Memory B cell (primary cell): ENCODE data around the gene RXRA.
A peak's percentile ranks its signal among the peaks of the same experiment; 100 is the strongest.
"Not testable (repeated sequence)": the region's sequence is repeated elsewhere in the genome, so short reads cannot be mapped to it uniquely, and the experiment has no call there.

Experiments used
- ATAC-seq: fragments of 150-1000 bp; cut with Tn5 transposase; 2 replicates; pipeline ENCODE4 v1.10.0; 2021; ENCODE audit warnings: low read depth, mild to moderate bottlenecking, moderate library complexity
- DNase-seq, 2 donors: peaks; one replicate each; pipeline ENCODE4 v3.0.0; 2022; ENCODE audit warnings: low spot score in 2 of 2
- H3K27ac Mint-ChIP-seq: one replicate; pipeline ENCODE4 v1.8.0; 2022; ENCODE audit warnings: mild to moderate bottlenecking, moderate library complexity, mixed read lengths
- H3K27me3 Mint-ChIP-seq: one replicate; pipeline ENCODE4 v1.8.0; 2022; ENCODE audit warnings: mixed read lengths
- H3K36me3 Mint-ChIP-seq: one replicate; pipeline ENCODE4 v1.8.0; 2022; ENCODE audit warnings: mild to moderate bottlenecking, mixed read lengths
- H3K4me1 Mint-ChIP-seq: one replicate; pipeline ENCODE4 v1.8.0; 2022; ENCODE audit warnings: mixed read lengths
- H3K4me3 Mint-ChIP-seq: one replicate; pipeline ENCODE4 v1.8.0; 2022; ENCODE audit warnings: mild to moderate bottlenecking, moderate library complexity, mixed read lengths
- H3K9me3 Mint-ChIP-seq: one replicate; pipeline ENCODE4 v1.8.0; 2022; ENCODE audit warnings: mixed read lengths

Gene RXRA

GRCh38 chr9:134298000-134298399, 28.3 kb upstream of the RXRA start:
- Mint-ChIP-seq H3K27me3 (peaks cover 11% of the 10 kb centered on the region), H3K4me3 (no peak overlapping the region), H3K4me1 (peaks cover 6% of the 10 kb centered on the region), H3K9me3 (no peaks in the 10 kb centered on the region), H3K36me3 (no peaks in the 10 kb centered on the region), H3K27ac (no peak overlapping the region)
- ATAC-seq (no peak), DNase-seq (no peak)

- Mint-ChIP-seq H3K36me3 (no peaks in the 10 kb centered on the region), H3K27ac (no peak overlapping the region), H3K27me3 (peaks cover 13% of the 10 kb centered on the region), H3K9me3 (no peaks in the 10 kb centered on the region), H3K4me1 (peaks cover 2% of the 10 kb centered on the region), H3K4me3 (no peak overlapping the region)
- DNase-seq (no peak), ATAC-seq (no peak)
These were observed 27.2 kb upstream of the RXRA start for GRCh38 chr9:134299068-134299467.

GRCh38 chr9:134299883-134300282, 26.4 kb upstream of the RXRA start:
- H3K4me1 Mint-ChIP-seq: peaks cover 2% of the 10 kb centered on the region
- no peak for DNase-seq
- ATAC-seq: no peak
- H3K36me3 Mint-ChIP-seq: no peaks in the 10 kb centered on the region
- H3K27ac Mint-ChIP-seq: no peak overlapping the region
- H3K4me3 Mint-ChIP-seq: no peak overlapping the region
- no peaks in the 10 kb centered on the region for H3K9me3 Mint-ChIP-seq
- peaks cover 13% of the 10 kb centered on the region for H3K27me3 Mint-ChIP-seq

GRCh38 chr9:134301387-134302129, 24.7 kb upstream of the RXRA start:
- Mint-ChIP-seq H3K9me3 (no peaks in the 10 kb centered on the region), H3K27ac (no peak overlapping the region), H3K36me3 (no peaks in the 10 kb centered on the region), H3K27me3 (peaks cover 9% of the 10 kb centered on the region), H3K4me1 (peaks cover 2% of the 10 kb centered on the region), H3K4me3 (no peak overlapping the region)
- DNase-seq (no peak), ATAC-seq (peak; percentile 27)

GRCh38 chr9:134302130-134302817, 24.0 kb upstream of the RXRA start:
- DNase-seq (no peak), ATAC-seq (no peak)
- H3K27me3 Mint-ChIP-seq: peaks cover 9% of the 10 kb centered on the region

GRCh38 chr9:134303601-134304000, 22.7 kb upstream of the RXRA start:
- Mint-ChIP-seq H3K27ac (no peak overlapping the region), H3K4me3 (no peak overlapping the region), H3K36me3 (no peaks in the 10 kb centered on the region), H3K27me3 (peaks cover 4% of the 10 kb centered on the region), H3K4me1 (peaks cover 2% of the 10 kb centered on the region), H3K9me3 (no peaks in the 10 kb centered on the region)
- ATAC-seq (no peak), DNase-seq (no peak)

More at GRCh38 chr9:134302130-134302817, 24.0 kb upstream of the RXRA start:
- Mint-ChIP-seq H3K4me3 (no peak overlapping the region), H3K27ac (no peak overlapping the region), H3K36me3 (no peaks in the 10 kb centered on the region), H3K9me3 (no peaks in the 10 kb centered on the region), H3K4me1 (peaks cover 2% of the 10 kb centered on the region)

- Mint-ChIP-seq H3K4me3 (no peak overlapping the region), H3K9me3 (no peaks in the 10 kb centered on the region), H3K4me1 (peaks cover 2% of the 10 kb centered on the region), H3K27me3 (peaks cover 4% of the 10 kb centered on the region), H3K27ac (no peak overlapping the region), H3K36me3 (no peaks in the 10 kb centered on the region)
- no peak for DNase-seq
- no peak for ATAC-seq
These were observed 22.0 kb upstream of the RXRA start for GRCh38 chr9:134304261-134304660.

GRCh38 chr9:134304690-134305089, 21.6 kb upstream of the RXRA start:
- H3K9me3 Mint-ChIP-seq: no peaks in the 10 kb centered on the region
- H3K4me1 Mint-ChIP-seq: peaks cover 2% of the 10 kb centered on the region
- no peaks in the 10 kb centered on the region for H3K36me3 Mint-ChIP-seq
- ATAC-seq: no peak
- DNase-seq: no peak
- H3K27me3 Mint-ChIP-seq: peaks cover 4% of the 10 kb centered on the region
- no peak overlapping the region for H3K27ac Mint-ChIP-seq
- no peak overlapping the region for H3K4me3 Mint-ChIP-seq

GRCh38 chr9:134305533-134305932, 20.7 kb upstream of the RXRA start:
- H3K27ac Mint-ChIP-seq: no peak overlapping the region
- no peaks in the 10 kb centered on the region for H3K9me3 Mint-ChIP-seq
- peaks cover 2% of the 10 kb centered on the region for H3K4me1 Mint-ChIP-seq
- DNase-seq (no peak), ATAC-seq (no peak)
- no peaks in the 10 kb centered on the region for H3K36me3 Mint-ChIP-seq
- H3K4me3 Mint-ChIP-seq: no peak overlapping the region
- peaks cover 4% of the 10 kb centered on the region for H3K27me3 Mint-ChIP-seq

GRCh38 chr9:134306042-134306441, 20.2 kb upstream of the RXRA start:
- not testable (repeated sequence) for H3K27ac Mint-ChIP-seq, H3K4me3 Mint-ChIP-seq, H3K4me1 Mint-ChIP-seq, H3K36me3 Mint-ChIP-seq, H3K9me3 Mint-ChIP-seq, DNase-seq, ATAC-seq, H3K27me3 Mint-ChIP-seq

GRCh38 chr9:134306636-134307600, 19.3 kb upstream of the RXRA start:
- no peaks in the 10 kb centered on the region for H3K36me3 Mint-ChIP-seq
- peaks cover 2% of the 10 kb centered on the region for H3K9me3 Mint-ChIP-seq
- ATAC-seq (no peak), DNase-seq (no peak)
- H3K4me3 Mint-ChIP-seq: no peak overlapping the region
- no peak overlapping the region for H3K27ac Mint-ChIP-seq
- H3K4me1 Mint-ChIP-seq: no peaks in the 10 kb centered on the region
- peaks cover 4% of the 10 kb centered on the region for H3K27me3 Mint-ChIP-seq

- no peaks in the 10 kb centered on the region for H3K4me1 Mint-ChIP-seq
- no peaks in the 10 kb centered on the region for H3K36me3 Mint-ChIP-seq
- ATAC-seq (no peak), DNase-seq (no peak)
- no peak overlapping the region for H3K27ac Mint-ChIP-seq
- H3K4me3 Mint-ChIP-seq: no peak overlapping the region
- H3K9me3 Mint-ChIP-seq: peaks cover 4% of the 10 kb centered on the region
- H3K27me3 Mint-ChIP-seq: peaks cover 6% of the 10 kb centered on the region
These were observed 18.3 kb upstream of the RXRA start for GRCh38 chr9:134307674-134308638.

GRCh38 chr9:134308639-134309220, 17.5 kb upstream of the RXRA start:
- not testable (repeated sequence) for H3K27ac Mint-ChIP-seq, H3K36me3 Mint-ChIP-seq, H3K27me3 Mint-ChIP-seq, H3K4me3 Mint-ChIP-seq, H3K9me3 Mint-ChIP-seq, DNase-seq, ATAC-seq, H3K4me1 Mint-ChIP-seq
